ENCODE data around the gene SRGAP1.

GRCh38 chr12:64098709-64099354 is 254.3 kb downstream of the SRGAP1 start:
- TF ChIP-seq CTCF (IDR thresholded peaks at IDR 0.05; ENCODE audit: poor library complexity) (no peak), EZH2 (IDR thresholded peaks at IDR 0.05; ENCODE audit: borderline replicate concordance) (no peak)
